Effector CD4-positive, alpha-beta T cell (primary cell): ENCODE measurements around the gene SLC7A6OS.

Experiments
- DNase-seq: peaks from one replicate; pipeline ENCODE4 v3.0.0-alpha.2; 2020
- total RNA-seq: gene quantifications from one replicate; lab custom pipeline; 2026; lab: John Stamatoyannopoulos, UW

The SLC7A6OS gene
- 40.3 reads per million, percentile 63 among the genes with 10 or more reads in this experiment for total RNA-seq

DNA sequence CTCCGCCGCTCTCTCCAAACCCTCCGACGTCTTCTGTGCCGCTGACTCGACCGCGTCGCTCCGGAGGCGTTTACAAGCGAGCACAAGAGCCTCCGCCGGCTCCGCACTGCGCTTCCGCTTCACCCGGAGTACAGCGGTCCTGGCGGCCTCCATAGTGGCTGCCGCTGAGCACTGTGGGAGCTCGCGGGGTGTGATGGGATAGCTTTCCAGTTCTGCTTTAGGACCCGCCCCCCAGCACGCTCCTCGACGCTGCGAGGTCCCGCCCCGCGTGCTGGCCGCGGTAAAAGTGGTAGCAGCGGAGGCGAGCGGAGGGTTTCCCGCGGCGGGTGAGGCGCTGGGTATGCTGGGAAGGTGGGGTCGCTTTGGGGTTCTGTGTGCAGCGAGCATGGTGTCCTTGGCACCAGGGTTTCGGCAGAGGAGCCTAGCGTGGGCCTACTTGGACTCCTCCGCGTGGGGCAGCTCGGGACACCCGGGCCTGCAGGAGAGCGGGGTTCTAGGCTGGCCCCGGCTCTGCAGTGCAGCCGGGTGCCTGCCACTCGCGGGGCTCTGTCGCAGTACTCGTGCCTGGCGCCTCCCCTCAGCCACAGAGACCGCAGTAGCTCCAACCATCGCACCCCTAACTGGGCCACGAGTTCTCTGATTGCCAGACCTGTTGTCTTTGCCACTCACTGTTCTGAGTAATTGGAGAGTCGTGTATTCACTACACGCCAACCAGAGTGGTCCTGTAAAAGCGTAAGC lies at the start of gene SLC7A6OS, which contains the start of gene PRMT7:
Gene SLC7A6OS (minus strand): TSS at position 173 of the 738 bp plus-strand sequence. CDS start 20 bp downstream, at position 153.
Gene PRMT7 (plus strand): TSS at position 246 of the 738 bp plus-strand sequence. CDS start 4,961 bp downstream, outside the sequence.
- peak; percentile 88 for DNase-seq

DNA sequence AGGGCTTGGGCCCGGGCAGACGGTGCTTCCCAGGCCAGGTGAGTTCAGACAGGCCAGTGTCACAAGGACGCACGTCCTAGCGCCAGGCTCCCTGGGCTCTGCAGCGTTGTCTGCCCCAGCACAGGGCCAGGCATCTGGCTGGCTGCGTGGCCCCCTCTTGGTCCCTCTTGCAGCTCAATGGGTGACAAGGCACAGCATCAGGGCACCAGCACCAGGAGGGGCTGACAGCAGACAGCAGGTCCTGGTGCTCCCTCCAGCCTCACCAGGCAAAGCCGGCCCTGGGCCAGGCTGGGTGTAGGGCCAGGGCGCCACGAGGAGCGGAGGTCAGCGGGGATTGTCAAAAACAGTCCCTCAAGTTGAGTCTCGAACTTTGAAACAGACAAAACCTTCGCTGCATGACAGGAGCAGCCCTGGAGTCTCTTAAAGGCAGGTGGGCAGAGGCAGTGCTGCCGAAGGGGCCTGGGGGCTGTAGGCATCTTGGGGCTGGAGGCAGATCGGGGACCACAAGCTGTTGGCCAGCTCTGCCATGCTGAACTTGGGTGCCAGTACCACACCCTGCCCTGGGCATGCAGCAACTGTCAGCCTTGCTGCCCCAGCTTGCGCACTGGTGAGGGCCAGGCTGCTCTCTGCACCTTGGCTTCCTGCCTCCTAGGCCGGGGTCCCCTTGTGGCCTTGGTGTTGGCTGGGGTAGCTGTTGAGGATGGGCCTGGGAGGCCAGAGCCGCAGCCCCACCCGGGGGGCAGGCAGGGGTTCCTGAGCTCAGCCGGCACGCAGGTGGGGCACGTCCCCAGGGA lies 48.8 kb upstream of the SLC7A6OS start:
- DNase-seq, result no peak

DNA sequence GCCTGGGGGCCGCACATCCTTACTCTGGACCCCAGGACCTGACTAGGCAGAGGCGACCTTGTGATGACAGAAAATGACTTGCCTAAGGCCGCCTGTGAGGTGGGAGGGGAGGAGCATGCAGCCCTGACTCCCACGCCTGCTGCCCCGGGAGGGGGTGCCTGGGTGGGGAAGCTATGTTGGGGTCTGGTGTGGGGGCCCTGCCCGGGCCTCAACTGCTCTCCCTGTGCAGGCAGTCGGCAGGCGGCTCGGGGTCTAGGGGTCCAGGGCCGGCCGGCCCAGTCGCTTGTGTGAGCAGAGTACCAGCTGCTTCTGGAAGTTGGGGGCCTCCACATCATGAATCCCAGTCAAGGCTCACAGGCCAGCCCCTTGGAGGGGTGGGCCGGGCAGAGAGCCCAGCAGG lies 48.2 kb upstream of the SLC7A6OS start:
- DNase-seq, result no peak

DNA sequence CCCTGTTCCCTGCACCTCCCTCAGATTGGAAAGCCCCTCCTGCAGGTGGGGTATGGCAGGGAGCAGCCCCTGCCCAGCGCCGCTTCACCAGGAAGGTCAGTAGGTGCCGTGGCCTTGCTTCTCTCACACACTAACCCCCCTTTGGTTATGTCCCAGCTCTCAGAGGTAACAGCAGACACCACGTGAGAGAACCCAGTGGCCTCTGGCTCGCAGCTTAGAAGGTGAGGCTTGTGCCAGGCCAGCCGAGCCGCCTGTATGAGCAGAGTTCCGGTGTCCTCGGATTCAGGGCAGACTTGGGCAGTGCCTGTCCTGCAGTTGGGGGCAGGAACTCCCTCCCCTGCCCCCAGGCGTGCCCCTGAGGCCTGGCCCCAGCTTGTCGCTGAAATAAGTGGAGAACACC lies 47.2 kb upstream of the SLC7A6OS start:
- DNase-seq, result no peak

DNA sequence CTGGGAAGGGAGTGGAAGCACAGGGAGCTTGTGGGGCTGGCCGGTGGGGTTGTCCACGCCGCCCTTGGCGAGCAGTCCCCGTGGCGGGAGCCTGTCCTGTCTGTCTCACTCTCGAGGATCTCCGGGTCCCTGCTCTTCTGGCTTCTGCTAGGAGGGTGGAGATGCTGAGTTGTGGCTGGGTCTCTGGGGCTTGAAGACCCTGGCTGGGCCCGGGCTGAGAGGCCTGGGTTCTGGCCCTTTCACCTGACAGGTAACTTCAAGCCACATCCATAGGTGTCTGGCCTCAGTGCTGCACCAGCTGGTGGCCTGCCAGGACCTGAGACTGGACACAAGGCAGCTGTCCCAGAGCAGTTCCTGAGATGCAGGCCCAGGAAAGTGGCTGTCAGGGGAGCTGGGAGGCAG lies 46.8 kb upstream of the SLC7A6OS start:
- no peak for DNase-seq

DNA sequence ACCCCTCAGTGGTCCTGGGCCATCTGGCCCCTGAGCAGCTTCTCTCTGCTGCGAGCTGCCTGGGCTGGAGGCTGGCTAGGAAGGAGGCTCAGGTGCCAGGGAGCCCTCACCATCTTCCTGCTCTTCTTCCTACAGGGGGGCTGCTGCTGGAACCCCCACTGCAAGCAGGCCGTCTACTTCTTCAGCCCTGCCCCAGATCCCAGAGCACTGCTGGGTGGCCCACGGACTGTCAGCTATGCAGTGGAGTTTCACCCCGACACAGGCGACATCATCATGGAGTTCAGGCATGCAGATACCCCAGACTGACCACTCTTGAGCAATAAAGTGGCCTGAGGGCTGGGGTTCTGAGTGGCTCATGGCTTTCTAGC lies 46.2 kb upstream of the SLC7A6OS start:
- DNase-seq, result no peak

DNA sequence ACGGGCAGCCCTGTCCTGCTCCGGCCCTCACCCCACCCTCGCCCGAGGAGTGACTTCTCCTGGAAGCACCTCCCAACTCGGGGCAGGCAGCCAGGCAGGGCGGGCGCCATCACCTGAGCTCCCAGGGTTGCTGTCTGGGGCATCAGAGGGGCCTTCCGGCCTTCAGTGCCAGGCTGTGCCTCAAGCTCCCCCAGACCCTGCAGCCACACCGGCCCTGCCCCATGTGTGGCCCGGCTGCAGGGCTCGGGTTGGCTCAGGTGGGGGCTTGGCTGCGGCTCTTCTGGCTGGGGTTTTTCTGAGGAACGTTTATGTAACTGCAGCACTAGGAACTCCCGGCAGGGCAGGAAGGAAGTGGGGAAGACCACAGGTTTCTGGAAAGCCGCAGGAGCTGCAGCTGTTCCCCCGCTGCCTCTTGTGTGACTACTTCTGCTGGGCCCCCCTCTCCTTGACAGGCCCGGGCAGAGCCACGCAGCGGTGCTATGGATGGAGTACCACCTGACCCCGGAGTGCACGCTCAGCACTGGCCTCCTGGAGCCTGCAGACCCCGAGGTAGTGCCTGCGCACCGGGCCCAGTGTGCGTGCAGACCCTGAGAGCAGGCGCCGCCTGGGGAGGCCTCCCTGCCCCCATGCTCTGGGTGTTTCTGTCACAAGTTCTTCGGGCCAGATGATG lies 45.6 kb upstream of the SLC7A6OS start:
- peak; percentile 30 for DNase-seq

DNA sequence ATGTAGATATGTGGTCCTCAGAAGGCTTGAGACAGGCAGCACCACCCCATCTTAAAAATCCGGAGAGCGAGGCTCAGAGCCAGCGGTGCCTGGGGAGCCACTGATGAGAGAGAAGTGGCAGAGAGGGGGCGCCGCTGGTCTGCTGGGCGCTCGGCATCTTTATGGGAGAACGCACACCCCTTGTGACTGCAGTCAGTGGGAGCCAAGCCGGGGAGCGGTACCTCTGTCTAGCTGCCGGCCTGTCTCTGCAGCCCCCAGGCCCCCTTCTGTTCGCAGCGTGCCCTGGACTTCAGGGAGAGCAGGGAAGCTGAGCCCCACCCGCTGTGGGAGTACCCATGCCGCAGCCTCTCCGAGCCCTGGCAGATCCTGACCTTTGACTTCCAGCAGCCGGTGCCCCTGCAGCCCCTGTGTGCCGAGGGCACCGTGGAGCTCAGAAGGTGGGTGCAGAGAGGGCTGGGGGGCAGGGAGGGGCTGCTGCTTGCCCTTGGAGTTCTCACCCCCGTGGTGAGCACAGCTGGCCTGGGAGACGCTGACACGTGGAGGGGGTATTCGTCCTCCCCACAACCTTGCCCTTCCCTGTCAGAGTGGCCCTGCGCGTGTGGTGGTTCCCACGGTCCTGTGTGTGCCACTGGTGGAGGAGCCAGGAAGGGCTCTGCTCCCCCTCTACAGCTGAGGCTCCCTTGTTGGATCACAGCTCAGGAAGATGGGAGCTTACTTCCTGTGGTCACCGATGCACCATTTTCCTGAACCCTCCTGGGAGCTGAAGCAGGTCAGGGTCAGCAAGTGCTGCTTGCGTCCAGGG lies 44.9 kb upstream of the SLC7A6OS start:
- no peak for DNase-seq

DNA sequence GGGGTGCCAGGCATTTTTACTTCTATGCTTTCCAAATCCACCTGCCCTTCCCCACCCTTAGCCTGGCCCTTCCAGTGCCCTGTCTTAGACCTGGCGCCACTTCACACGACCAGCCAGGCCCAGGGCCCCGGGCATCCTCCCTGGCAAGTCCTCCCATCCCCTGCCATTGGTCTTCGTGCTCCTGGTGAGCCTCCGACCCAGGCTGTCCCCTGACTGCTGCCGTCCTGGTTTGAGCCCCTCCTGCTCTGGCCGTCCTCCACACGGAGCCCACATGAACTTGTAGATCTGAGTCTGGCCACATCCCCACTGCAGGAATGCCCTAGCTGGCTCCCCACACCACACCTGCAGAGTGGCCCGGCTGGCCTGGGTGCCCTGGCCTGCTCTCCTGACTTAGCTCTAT lies 44.1 kb upstream of the SLC7A6OS start:
- DNase-seq, result no peak

DNA sequence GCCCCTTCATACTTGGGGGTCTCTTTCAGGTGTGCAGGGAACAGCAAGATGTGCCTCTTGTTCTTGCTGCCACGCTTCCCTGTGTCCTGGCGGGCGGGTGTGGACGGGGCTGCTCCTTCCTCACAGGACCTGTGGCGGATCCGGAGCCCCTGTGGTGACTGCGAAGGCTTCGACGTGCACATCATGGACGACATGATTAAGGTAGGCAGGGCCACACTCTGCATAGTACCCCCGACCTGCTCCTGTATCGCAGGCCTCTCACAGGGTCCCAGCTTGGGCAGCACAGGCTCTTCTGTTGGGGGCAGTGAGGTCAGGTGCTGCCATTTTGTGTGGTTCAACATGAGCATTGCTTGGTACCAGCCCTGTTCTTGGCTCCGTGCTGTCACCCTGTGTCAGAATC lies 42.6 kb upstream of the SLC7A6OS start:
- DNase-seq, result no peak

DNA sequence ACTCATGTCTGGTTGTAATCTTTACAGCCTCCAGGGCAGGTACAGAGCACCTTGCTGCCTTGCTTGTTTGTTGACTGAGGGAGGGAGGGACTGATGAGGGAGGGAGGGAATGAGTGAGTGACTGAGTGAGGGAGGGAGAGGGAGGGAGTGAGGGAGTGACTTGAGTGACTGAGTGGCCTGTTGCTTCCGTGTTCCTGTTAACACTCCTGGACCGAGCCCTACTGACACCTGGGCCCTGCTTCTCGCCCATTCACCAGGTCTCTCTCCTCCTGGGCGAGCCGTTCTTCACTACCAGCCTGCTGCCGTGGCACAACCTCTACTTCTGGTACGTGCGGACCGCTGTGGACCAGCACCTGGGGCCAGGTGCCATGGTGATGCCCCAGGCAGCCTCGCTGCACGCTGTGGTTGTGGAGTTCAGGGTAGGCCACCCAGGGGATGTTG lies 41.3 kb upstream of the SLC7A6OS start:
- DNase-seq, result no peak

DNA sequence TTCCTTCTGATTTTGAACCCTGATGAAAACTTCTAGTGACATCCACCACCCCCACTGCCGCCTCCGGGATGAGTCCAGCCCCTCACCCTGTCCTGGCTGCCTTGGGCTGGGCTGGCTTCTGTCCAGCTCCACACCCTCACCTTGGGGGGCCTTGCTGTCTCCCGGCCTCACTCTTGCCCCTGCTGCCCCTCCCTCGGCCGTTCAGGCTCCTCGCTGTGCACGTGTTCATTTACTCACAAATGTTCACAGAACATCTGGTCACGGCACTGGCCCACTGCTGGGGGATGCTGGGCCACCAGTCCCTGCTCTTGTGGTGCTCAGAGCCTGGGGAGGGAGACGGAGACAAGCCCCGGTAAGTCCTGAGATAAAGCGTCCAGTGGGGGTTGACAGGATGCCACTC lies 40.7 kb upstream of the SLC7A6OS start:
- no peak for DNase-seq

DNA sequence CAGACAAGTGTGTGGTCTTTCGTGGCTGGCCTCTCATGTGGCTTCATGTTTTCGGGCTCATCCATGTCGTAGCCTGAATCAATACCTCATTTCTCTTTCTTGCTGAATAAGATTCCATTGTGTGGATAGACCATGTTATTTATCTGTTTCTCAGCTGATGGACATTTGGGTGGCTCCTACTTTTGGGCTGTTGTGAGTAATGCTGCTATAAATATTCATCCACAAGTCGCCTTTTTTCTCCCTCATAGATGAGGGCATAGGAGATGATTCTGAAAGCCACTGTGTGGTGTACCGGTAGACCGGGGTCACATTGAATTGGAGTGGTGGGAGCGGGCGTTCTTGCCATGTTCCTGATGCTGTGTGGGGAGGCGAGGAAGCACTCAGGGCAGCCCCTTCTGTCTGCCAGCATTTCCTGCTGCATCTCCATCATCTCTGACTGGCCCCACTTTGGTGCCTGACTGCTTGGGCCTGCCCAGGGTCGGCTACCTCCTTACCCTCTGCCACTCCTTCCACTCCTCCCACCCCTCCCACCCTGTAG lies 40.1 kb upstream of the SLC7A6OS start:
- no peak for DNase-seq

DNA sequence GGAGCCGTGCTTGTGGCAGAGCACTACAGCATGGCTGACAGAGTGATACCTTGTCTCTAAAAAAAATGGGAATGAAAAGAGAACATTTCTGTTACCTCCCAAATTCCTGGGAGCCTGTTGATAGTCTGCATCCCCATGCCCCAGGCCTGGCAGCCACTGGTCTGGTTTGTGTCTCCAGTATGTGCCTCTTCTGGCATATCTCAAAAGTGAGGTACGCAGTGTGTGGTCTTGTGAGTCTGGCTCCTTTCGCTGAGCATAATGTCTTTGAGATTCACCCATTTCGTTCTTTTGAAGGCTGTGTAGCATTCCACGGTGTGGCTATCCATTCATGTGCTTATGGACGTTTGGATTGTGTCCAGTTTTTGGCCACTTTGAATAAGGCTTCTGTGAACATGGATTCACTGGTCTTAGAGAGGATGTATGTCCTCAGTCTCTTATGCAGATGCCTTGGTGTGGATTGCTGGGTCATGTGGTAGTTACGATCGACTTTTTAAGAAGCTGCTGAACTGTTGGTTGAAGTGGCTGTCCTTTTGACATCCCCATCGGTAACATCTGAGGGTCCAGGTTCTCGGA lies 39.2 kb upstream of the SLC7A6OS start:
- no peak for DNase-seq

DNA sequence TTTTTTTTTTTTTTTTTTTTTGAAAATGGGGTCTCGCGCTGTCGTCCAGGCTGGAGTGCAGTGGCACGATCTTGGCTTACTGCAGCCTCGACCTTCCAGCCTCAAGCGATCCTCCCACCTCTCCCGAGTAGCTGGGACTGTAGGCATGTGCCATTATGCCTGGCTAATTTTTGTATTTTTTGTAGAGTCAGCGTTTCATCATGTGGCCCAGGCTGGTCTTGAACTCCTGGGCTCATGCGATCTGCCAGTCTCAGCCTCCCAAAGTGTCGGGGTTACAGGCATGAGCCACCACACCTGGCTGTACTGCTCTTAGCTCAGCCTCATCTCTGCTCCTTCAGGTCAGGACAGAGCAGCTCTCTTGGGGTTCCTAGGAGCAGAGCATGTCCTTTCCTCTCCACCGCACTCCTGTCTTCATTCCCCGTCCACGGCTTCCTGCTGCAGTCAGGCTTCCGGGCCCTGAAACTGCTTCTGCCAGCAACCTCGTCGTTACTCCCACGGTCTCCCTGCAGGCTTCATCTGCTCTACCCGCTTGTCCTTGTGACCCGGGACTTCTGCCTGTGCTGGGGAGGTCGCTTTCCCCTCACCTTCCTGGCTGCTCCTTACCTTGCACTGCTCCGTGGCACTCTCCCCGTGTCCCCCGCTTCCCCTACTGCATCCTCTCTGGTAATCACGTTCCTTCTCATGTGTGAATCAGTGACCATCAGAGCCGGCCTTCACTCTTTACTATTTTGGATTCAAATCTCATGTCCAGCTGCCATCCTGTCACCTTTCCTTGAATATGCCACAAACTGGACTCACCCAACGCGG lies 38.1 kb upstream of the SLC7A6OS start:
- no peak for DNase-seq

DNA sequence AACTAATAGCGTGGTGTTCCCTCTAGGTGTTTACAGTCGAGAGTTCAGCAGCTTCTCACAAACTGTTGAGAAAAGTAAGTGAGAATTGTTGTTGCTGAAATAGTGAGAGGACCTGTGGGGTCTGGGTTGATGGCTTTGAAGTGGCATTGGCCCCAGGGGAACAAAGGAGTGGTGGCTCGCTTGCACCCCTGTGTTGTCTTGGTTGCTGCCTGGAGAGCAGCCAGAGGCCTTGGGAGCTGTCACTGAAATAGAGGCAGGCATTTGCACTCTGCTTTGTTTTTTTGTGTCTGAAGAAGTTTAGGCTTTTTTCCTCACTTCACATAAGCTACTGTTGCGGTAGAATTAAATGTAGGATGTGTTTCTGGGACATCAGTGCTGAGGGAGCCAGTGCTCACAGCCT lies 36.9 kb upstream of the SLC7A6OS start:
- DNase-seq, result no peak

DNA sequence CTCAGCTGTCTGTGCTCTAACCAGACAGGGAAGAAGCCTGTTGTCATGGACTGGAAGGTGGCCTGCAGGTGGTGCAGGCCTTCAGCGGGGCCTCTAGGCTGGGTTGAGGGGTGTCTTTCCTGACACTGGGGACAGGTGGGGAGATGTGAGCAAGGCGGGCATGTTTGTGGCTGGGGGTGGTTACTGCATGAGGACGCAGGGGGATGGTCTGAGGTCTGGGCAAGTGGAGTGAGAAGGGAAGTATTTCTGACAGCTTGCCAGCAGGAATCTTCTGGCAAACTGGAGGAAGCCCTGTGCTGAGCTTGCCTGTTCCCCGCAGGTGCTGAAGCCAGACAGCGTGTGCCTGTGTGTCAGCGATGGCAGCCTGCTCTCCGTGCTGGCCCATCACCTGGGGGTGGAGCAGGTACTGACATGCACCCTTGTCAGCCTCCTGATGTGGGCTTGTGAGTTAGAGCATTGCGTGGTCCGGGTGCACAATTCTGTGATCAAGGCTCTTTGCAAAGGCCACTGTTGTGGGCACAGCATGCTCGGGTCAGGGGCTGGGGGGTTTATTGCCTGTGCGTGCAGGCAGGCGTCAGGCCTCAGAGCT lies 36.2 kb upstream of the SLC7A6OS start:
- DNase-seq, result no peak

DNA sequence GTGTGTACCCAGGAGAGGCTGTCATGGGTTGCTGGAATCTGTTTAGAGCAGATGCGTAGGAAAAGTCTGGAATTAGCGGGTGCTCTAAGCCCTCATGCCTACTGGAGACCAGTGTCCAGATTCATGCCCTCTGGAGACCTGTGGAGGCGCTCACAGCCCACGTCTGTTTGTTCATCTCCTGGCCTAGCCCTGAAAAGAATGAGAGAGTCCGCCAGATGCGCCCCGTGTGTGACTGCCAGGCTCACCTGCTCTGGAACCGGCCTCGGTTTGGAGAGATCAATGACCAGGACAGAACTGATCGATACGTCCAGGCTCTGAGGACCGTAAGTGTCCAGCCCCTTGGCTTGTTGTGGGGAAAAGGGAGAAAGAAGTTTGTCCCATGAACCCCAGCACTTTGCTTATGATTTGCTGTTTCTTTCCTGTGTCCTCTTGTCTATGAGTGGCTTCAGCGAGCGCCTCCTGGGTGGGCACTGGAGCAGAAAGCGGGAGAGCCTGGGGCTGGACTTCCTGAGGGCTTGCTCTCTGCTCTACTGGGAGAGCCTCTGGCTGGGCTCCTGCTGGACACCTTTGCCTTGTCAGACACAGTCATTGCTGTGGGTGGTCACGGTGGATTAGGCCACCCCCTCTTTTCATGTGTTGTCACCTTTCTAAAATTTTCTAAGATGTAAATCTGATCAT lies 35.4 kb upstream of the SLC7A6OS start:
- DNase-seq, result no peak

DNA sequence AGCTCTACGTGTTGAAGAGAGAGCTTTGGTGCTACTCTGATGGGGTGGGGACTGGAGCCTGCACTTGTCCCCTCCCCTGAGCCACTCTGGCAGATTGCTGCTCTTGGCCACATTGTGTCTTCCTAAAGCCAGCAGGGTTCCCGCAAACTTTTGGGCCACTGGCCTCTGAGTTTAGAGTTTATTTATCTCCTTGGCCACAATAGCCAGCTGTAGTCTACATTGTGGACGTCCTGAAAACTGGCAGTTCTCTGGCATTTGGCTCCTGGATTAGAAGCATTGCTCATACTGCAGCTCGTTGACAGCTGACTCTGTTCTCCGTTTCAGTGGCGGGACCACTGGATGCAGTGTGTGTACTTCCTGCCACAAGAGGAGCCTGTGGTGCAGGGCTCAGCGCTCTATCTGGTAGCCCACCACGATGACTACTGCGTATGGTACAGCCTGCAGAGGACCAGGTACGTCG lies 34.6 kb upstream of the SLC7A6OS start:
- DNase-seq, result no peak

DNA sequence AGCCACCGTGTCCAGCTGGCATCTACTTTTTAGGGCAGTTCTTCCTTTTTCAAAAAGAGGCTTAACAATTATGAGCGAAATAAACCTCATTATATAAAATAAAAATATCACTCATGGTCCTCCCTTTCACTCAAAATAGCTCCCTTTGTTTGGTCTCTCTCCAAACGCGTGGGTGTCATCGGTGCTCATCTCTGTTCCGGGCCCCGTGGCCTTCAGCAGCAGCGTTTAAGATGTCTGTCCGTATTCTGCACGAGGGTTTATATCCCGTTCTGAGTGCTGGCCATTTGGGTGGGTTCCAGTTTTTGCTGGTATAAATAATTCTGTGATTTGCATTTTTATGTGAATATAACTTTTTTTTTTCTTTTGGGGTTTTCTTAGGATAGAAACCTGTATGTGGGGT lies 33.5 kb upstream of the SLC7A6OS start:
- no peak for DNase-seq
